GM21576 (cell line): ENCODE measurements around the gene GPLD1.

ENCODE experiments used
- ATAC-seq: cut with Tn5 transposase; IDR thresholded peaks from one replicate; pipeline ENCODE4 v1.9.1; 2021; ENCODE audit warnings: mild to moderate bottlenecking, moderate library complexity; ENCODE audit not compliant: unreplicated experiment

GPLD1 gene

GRCh38 chr6:24501914-24502313, 12.5 kb upstream of the GPLD1 start:
- ATAC-seq: no peak

GRCh38 chr6:24501374-24501773, 12.0 kb upstream of the GPLD1 start:
- ATAC-seq: no peak

GRCh38 chr6:24500683-24501082, 11.3 kb upstream of the GPLD1 start:
- ATAC-seq: no peak

GRCh38 chr6:24497254-24497970, 8.0 kb upstream of the GPLD1 start:
- ATAC-seq: no peak

GRCh38 chr6:24494821-24495795, 5.7 kb upstream of the GPLD1 start, which contains the start of gene ALDH5A1:
TSS of gene ALDH5A1 (plus strand) at chr6:24494969. CDS start at chr6:24494997, 28 bp downstream.
- peak; percentile 64 for ATAC-seq

- peak; percentile 4 for ATAC-seq
These were observed 4.8 kb upstream of the GPLD1 start for GRCh38 chr6:24493945-24494820.

- ATAC-seq: no peak
These were observed 3.1 kb upstream of the GPLD1 start for GRCh38 chr6:24492475-24492874.

GRCh38 chr6:24490948-24491347, 1.6 kb upstream of the GPLD1 start:
- ATAC-seq: no peak

GRCh38 chr6:24489881-24490280, 503 bp upstream of the GPLD1 start:
- no peak for ATAC-seq

- ATAC-seq: no peak
These were observed 3.3 kb downstream of the GPLD1 start for GRCh38 chr6:24486065-24486464.

- no peak for ATAC-seq
These were observed 4.6 kb downstream of the GPLD1 start for GRCh38 chr6:24484657-24485323.

- ATAC-seq: no peak
These were observed 7.9 kb downstream of the GPLD1 start for GRCh38 chr6:24481449-24481848.

GRCh38 chr6:24480705-24481104, 8.7 kb downstream of the GPLD1 start:
- no peak for ATAC-seq

- no peak for ATAC-seq
These were observed 10.5 kb downstream of the GPLD1 start for GRCh38 chr6:24478903-24479302.

- ATAC-seq: no peak
These were observed 12.3 kb downstream of the GPLD1 start for GRCh38 chr6:24477070-24477469.

- ATAC-seq: no peak
These were observed 12.7 kb downstream of the GPLD1 start for GRCh38 chr6:24476631-24477030.

- ATAC-seq: no peak
These were observed 17.2 kb downstream of the GPLD1 start for GRCh38 chr6:24472181-24472580.

GRCh38 chr6:24469811-24470210, 19.6 kb downstream of the GPLD1 start:
- no peak for ATAC-seq

- no peak for ATAC-seq
These were observed 24.9 kb downstream of the GPLD1 start for GRCh38 chr6:24464253-24465038.

GRCh38 chr6:24460966-24461365, 28.4 kb downstream of the GPLD1 start:
- ATAC-seq: no peak
